ENCODE data around the gene BCCIP.

Gene BCCIP

DNA sequence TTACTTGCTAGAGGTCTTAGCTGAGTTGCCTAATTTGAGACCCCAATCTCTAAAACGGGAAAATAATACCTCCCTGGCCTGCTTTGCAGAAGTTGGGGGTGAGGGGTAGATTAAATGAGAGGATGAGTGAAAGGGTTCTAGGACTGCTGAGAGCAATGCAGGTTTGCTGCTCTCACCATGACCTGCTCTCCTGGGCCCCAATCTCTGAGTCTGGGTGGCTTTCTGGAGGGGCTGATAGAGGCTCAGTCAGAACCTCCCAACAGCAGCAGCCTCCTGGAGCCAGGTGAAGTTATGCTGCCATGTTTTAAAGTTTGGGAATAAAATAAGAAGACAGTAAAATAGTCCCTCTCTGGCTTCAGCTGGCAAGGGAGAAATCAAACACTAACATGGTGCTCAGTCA is 7.6 kb upstream of the BCCIP start:
- ATAC-seq, result no peak
- TF ChIP-seq CSDC2 (CRISPR knock-in tag; IDR thresholded peaks at IDR 0.05) (no peak), ZNF8 (CRISPR knock-in tag; IDR thresholded peaks at IDR 0.05) (no peak), PPARA (CRISPR knock-in tag; IDR thresholded peaks at IDR 0.05; ENCODE audit: borderline replicate concordance) (no peak), ZNF70 (CRISPR knock-in tag; IDR thresholded peaks at IDR 0.05) (no peak), ZNF565 (CRISPR knock-in tag; conservative IDR thresholded peaks at IDR 0.05; ENCODE audit: low read depth) (no peak), BACH2 (CRISPR knock-in tag; IDR thresholded peaks at IDR 0.05; ENCODE audit: borderline replicate concordance) (no peak), TCF4 (CRISPR knock-in tag; IDR thresholded peaks at IDR 0.05; ENCODE audit: borderline replicate concordance) (no peak), ZFP30 (CRISPR knock-in tag; IDR thresholded peaks at IDR 0.05) (no peak), GLIS3 (CRISPR knock-in tag; IDR thresholded peaks at IDR 0.05) (no peak), SNAI2 (CRISPR knock-in tag; IDR thresholded peaks at IDR 0.05) (no peak), ESRRG (CRISPR knock-in tag; IDR thresholded peaks at IDR 0.05) (no peak), TOX (CRISPR knock-in tag; IDR thresholded peaks at IDR 0.05; ENCODE audit: borderline replicate concordance) (no peak), ARNTL (CRISPR knock-in tag; IDR thresholded peaks at IDR 0.05; ENCODE audit: borderline replicate concordance, low read depth) (no peak), ZFP3 (CRISPR knock-in tag; IDR thresholded peaks at IDR 0.05) (no peak), ISL1 (CRISPR knock-in tag; IDR thresholded peaks at IDR 0.05) (no peak), ZC3H10 (CRISPR knock-in tag; IDR thresholded peaks at IDR 0.05) (no peak)
- TF ChIP-seq, protein P1, sequence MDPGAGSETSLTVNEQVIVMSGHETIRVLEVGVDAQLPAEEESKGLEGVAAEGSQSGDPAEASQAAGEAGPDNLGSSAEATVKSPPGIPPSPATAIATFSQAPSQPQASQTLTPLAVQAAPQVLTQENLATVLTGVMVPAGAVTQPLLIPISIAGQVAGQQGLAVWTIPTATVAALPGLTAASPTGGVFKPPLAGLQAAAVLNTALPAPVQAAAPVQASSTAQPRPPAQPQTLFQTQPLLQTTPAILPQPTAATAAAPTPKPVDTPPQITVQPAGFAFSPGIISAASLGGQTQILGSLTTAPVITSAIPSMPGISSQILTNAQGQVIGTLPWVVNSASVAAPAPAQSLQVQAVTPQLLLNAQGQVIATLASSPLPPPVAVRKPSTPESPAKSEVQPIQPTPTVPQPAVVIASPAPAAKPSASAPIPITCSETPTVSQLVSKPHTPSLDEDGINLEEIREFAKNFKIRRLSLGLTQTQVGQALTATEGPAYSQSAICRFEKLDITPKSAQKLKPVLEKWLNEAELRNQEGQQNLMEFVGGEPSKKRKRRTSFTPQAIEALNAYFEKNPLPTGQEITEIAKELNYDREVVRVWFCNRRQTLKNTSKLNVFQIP (CRISPR knock-in tag; IDR thresholded peaks at IDR 0.05; ENCODE audit: borderline replicate concordance, low read depth), result no peak
- TF ChIP-seq, protein P2, sequence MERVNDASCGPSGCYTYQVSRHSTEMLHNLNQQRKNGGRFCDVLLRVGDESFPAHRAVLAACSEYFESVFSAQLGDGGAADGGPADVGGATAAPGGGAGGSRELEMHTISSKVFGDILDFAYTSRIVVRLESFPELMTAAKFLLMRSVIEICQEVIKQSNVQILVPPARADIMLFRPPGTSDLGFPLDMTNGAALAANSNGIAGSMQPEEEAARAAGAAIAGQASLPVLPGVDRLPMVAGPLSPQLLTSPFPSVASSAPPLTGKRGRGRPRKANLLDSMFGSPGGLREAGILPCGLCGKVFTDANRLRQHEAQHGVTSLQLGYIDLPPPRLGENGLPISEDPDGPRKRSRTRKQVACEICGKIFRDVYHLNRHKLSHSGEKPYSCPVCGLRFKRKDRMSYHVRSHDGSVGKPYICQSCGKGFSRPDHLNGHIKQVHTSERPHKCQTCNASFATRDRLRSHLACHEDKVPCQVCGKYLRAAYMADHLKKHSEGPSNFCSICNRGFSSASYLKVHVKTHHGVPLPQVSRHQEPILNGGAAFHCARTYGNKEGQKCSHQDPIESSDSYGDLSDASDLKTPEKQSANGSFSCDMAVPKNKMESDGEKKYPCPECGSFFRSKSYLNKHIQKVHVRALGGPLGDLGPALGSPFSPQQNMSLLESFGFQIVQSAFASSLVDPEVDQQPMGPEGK (CRISPR knock-in tag; IDR thresholded peaks at IDR 0.05; ENCODE audit: borderline replicate concordance), result no peak
- TF ChIP-seq, protein P3, sequence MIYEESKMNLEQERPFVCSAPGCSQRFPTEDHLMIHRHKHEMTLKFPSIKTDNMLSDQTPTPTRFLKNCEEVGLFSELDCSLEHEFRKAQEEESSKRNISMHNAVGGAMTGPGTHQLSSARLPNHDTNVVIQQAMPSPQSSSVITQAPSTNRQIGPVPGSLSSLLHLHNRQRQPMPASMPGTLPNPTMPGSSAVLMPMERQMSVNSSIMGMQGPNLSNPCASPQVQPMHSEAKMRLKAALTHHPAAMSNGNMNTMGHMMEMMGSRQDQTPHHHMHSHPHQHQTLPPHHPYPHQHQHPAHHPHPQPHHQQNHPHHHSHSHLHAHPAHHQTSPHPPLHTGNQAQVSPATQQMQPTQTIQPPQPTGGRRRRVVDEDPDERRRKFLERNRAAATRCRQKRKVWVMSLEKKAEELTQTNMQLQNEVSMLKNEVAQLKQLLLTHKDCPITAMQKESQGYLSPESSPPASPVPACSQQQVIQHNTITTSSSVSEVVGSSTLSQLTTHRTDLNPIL (CRISPR knock-in tag; IDR thresholded peaks at IDR 0.05; ENCODE audit: low read depth), result no peak
- TF ChIP-seq, protein P4, sequence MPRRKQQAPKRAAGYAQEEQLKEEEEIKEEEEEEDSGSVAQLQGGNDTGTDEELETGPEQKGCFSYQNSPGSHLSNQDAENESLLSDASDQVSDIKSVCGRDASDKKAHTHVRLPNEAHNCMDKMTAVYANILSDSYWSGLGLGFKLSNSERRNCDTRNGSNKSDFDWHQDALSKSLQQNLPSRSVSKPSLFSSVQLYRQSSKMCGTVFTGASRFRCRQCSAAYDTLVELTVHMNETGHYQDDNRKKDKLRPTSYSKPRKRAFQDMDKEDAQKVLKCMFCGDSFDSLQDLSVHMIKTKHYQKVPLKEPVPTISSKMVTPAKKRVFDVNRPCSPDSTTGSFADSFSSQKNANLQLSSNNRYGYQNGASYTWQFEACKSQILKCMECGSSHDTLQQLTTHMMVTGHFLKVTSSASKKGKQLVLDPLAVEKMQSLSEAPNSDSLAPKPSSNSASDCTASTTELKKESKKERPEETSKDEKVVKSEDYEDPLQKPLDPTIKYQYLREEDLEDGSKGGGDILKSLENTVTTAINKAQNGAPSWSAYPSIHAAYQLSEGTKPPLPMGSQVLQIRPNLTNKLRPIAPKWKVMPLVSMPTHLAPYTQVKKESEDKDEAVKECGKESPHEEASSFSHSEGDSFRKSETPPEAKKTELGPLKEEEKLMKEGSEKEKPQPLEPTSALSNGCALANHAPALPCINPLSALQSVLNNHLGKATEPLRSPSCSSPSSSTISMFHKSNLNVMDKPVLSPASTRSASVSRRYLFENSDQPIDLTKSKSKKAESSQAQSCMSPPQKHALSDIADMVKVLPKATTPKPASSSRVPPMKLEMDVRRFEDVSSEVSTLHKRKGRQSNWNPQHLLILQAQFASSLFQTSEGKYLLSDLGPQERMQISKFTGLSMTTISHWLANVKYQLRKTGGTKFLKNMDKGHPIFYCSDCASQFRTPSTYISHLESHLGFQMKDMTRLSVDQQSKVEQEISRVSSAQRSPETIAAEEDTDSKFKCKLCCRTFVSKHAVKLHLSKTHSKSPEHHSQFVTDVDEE (CRISPR knock-in tag; IDR thresholded peaks at IDR 0.05), result no peak

DNA sequence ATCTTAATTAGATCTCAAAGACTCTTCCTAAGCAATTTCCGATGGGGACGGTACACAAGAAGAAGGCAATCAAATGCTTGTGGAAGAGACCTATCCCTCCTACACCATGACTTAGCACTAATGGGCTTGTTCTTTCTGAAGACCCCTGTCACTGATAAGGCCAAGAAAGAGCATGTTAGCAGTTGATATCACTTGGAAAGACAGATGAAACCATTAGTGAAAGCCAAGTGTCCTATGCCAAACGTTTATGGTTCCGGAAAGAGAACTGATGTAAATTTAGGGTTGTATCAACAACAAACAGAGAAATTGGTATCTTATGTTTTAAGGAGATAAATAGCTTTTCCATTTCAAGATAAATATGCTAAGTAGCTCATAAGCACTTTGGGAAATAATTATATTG is 6.8 kb upstream of the BCCIP start:
- TF ChIP-seq ZFP3 (CRISPR knock-in tag; IDR thresholded peaks at IDR 0.05), result no peak
- TF ChIP-seq RARB (CRISPR knock-in tag; IDR thresholded peaks at IDR 0.05), result no peak
- TF ChIP-seq CSDC2 (CRISPR knock-in tag; IDR thresholded peaks at IDR 0.05), result no peak
- no peak for TF ChIP-seq ESRRG (CRISPR knock-in tag; IDR thresholded peaks at IDR 0.05)
- TF ChIP-seq, protein P1 (CRISPR knock-in tag; IDR thresholded peaks at IDR 0.05; ENCODE audit: borderline replicate concordance, low read depth), result no peak
- no peak for ATAC-seq

DNA sequence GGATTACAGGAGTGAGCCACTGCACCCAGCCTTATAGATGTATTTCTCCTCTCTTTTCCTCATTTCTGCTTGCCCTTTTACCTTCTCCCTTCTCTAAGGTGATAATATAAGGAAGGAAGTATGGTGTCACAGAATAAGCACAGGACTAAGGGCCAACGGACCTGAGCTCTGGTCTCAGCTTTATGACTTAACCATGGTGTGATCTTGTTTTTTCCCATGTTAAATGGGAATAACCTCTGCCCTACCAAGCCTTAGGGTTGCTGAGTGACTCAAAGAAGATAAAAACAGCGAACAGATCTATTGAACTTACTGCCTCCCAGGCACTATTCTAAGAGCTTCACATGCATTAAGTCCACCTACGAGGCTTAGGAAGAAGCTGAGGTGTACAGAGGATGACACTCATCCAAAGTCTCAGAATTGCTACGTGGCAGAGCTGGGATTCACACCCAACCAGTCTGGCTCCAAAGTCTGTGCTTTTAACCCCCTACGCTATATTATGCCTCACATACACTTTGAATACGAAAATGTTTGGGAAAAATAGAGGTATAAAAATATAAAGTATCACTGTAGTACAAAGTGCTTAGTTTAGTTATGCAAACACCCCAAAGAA is 5.9 kb upstream of the BCCIP start:
- ATAC-seq, result no peak
- TF ChIP-seq TCF4 (CRISPR knock-in tag; IDR thresholded peaks at IDR 0.05; ENCODE audit: borderline replicate concordance) (no peak), TOX (CRISPR knock-in tag; IDR thresholded peaks at IDR 0.05; ENCODE audit: borderline replicate concordance) (no peak), ZNF565 (CRISPR knock-in tag; conservative IDR thresholded peaks at IDR 0.05; ENCODE audit: low read depth) (no peak), OSR1 (CRISPR knock-in tag; IDR thresholded peaks at IDR 0.05) (no peak), RARB (CRISPR knock-in tag; IDR thresholded peaks at IDR 0.05) (no peak), ARNTL (CRISPR knock-in tag; IDR thresholded peaks at IDR 0.05; ENCODE audit: borderline replicate concordance, low read depth) (no peak), GLIS3 (CRISPR knock-in tag; IDR thresholded peaks at IDR 0.05) (no peak), PPARA (CRISPR knock-in tag; IDR thresholded peaks at IDR 0.05; ENCODE audit: borderline replicate concordance) (no peak), CSDC2 (CRISPR knock-in tag; IDR thresholded peaks at IDR 0.05) (no peak), ZC3H10 (CRISPR knock-in tag; IDR thresholded peaks at IDR 0.05) (no peak), ZNF8 (CRISPR knock-in tag; IDR thresholded peaks at IDR 0.05) (no peak)
- TF ChIP-seq, protein P4 (CRISPR knock-in tag; IDR thresholded peaks at IDR 0.05), result no peak
- TF ChIP-seq, protein P5, sequence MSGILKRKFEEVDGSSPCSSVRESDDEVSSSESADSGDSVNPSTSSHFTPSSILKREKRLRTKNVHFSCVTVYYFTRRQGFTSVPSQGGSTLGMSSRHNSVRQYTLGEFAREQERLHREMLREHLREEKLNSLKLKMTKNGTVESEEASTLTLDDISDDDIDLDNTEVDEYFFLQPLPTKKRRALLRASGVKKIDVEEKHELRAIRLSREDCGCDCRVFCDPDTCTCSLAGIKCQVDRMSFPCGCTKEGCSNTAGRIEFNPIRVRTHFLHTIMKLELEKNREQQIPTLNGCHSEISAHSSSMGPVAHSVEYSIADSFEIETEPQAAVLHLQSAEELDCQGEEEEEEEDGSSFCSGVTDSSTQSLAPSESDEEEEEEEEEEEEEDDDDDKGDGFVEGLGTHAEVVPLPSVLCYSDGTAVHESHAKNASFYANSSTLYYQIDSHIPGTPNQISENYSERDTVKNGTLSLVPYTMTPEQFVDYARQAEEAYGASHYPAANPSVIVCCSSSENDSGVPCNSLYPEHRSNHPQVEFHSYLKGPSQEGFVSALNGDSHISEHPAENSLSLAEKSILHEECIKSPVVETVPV (CRISPR knock-in tag; IDR thresholded peaks at IDR 0.05), result no peak

Data from SK-N-SH treated with all-trans-retinoic acid at 6 μM for 48 hours (cell line).